ENCODE results near the gene THAP7.

THAP7 gene

GRCh38 chr22:21038405-21038804 is 36.5 kb upstream of the THAP7 start:
- no peaks in the 10 kb centered on the region for H3K9me3 ChIP-seq (ENCODE audit: insufficient read depth, low read length)
- TF ChIP-seq EZH2phosphoT487 (IDR thresholded peaks at IDR 0.05; ENCODE audit: low read depth) = no peak
- TF ChIP-seq, protein P1, sequence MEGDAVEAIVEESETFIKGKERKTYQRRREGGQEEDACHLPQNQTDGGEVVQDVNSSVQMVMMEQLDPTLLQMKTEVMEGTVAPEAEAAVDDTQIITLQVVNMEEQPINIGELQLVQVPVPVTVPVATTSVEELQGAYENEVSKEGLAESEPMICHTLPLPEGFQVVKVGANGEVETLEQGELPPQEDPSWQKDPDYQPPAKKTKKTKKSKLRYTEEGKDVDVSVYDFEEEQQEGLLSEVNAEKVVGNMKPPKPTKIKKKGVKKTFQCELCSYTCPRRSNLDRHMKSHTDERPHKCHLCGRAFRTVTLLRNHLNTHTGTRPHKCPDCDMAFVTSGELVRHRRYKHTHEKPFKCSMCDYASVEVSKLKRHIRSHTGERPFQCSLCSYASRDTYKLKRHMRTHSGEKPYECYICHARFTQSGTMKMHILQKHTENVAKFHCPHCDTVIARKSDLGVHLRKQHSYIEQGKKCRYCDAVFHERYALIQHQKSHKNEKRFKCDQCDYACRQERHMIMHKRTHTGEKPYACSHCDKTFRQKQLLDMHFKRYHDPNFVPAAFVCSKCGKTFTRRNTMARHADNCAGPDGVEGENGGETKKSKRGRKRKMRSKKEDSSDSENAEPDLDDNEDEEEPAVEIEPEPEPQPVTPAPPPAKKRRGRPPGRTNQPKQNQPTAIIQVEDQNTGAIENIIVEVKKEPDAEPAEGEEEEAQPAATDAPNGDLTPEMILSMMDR (IDR thresholded peaks at IDR 0.05; ENCODE audit: low read depth, low read length) = no peak
- no peak overlapping the region for H2AFZ ChIP-seq (ENCODE audit: low read depth, low read length)
- no peaks in the 10 kb centered on the region for H3K36me3 ChIP-seq (replicated peaks; ENCODE audit: low read depth, low read length)
- no peak overlapping the region for H3K4me2 ChIP-seq (ENCODE audit: low read length)
- no peak overlapping the region for H3K4me3 ChIP-seq (ENCODE audit: low read length)
- H4K20me1 ChIP-seq (ENCODE audit: insufficient read depth, low read length) = no peaks in the 10 kb centered on the region
- H3K27me3 ChIP-seq (ENCODE audit: low read depth, low read length) = peaks cover 17% of the 10 kb centered on the region
- H3K27ac ChIP-seq (ENCODE audit: low read length) = no peak overlapping the region
- no peaks in the 10 kb centered on the region for H3K79me2 ChIP-seq (ENCODE audit: low read length)
- no peak overlapping the region for H3K9ac ChIP-seq (ENCODE audit: low read length)
- peaks cover 11% of the 10 kb centered on the region for H3K4me1 ChIP-seq (ENCODE audit: low read length)

DNA sequence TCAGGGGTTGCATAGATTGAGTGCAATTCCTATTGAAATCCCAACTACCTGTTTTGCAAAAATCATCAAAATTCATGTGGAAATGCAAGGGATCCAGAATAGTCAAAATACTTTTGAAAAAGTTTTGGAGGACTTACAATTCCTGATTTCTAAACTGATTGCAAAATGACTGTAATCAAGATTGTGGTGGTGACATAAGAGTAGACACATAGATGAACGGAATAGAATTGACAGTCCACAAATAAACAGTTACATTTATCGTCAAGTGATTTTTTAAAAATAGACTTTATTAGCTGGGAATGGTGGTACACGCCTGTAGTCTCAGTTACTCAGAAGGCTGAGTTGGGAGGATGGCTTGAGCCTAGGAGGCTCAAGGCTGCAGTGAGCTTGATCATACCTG is 33.1 kb upstream of the THAP7 start:
- Histone ChIP-seq H3K4me1 (ENCODE audit: low read length) (peaks cover 11% of the 10 kb centered on the region), H2AFZ (ENCODE audit: low read depth, low read length) (no peak overlapping the region), H3K9ac (ENCODE audit: low read length) (no peak overlapping the region), H3K79me2 (ENCODE audit: low read length) (no peaks in the 10 kb centered on the region), H4K20me1 (ENCODE audit: insufficient read depth, low read length) (no peaks in the 10 kb centered on the region), H3K9me3 (ENCODE audit: insufficient read depth, low read length) (no peaks in the 10 kb centered on the region), H3K4me2 (ENCODE audit: low read length) (no peak overlapping the region), H3K36me3 (replicated peaks; ENCODE audit: low read depth, low read length) (no peaks in the 10 kb centered on the region), H3K4me3 (ENCODE audit: low read length) (no peak overlapping the region), H3K27ac (ENCODE audit: low read length) (no peak overlapping the region), H3K27me3 (ENCODE audit: low read depth, low read length) (0 out of 2 replicates have a peak, but pooled peaks cover 10% of the 10 kb centered on the region)
- TF ChIP-seq, protein P1 (IDR thresholded peaks at IDR 0.05; ENCODE audit: low read depth, low read length) = no peak
- TF ChIP-seq EZH2phosphoT487 (IDR thresholded peaks at IDR 0.05; ENCODE audit: low read depth) = no peak

DNA sequence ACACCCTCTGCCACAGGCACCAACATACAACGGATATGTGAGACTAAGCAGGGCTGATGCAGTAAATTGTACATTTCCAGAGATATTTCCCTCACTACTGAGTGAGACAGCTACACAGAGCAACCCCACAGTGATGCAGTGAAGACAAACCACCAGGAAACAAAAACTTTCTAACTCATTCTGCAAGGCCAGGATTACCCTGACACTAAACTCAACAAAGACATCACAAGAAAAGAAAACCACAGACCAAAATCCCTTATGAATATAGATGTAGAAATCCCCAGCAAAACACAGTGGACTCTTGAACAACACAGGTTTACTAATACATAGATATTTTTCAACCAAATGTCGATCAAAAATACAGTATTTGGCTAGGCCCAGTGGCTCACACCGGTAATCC is 32.0 kb upstream of the THAP7 start:
- H3K9ac ChIP-seq (ENCODE audit: low read length) = no peak overlapping the region
- H3K27me3 ChIP-seq (ENCODE audit: low read depth, low read length) = 0 out of 2 replicates have a peak, but pooled peaks cover 10% of the 10 kb centered on the region
- no peaks in the 10 kb centered on the region for H3K36me3 ChIP-seq (replicated peaks; ENCODE audit: low read depth, low read length)
- no peak overlapping the region for H3K4me2 ChIP-seq (ENCODE audit: low read length)
- H4K20me1 ChIP-seq (ENCODE audit: insufficient read depth, low read length) = no peaks in the 10 kb centered on the region
- H3K79me2 ChIP-seq (ENCODE audit: low read length) = no peaks in the 10 kb centered on the region
- no peak overlapping the region for H3K27ac ChIP-seq (ENCODE audit: low read length)
- H2AFZ ChIP-seq (ENCODE audit: low read depth, low read length) = no peak overlapping the region
- H3K9me3 ChIP-seq (ENCODE audit: insufficient read depth, low read length) = no peaks in the 10 kb centered on the region
- no peak overlapping the region for H3K4me3 ChIP-seq (ENCODE audit: low read length)
- peaks cover 11% of the 10 kb centered on the region for H3K4me1 ChIP-seq (ENCODE audit: low read length)
- TF ChIP-seq, protein P1 (IDR thresholded peaks at IDR 0.05; ENCODE audit: low read depth, low read length) = no peak
- TF ChIP-seq EZH2phosphoT487 (IDR thresholded peaks at IDR 0.05; ENCODE audit: low read depth) = no peak

DNA sequence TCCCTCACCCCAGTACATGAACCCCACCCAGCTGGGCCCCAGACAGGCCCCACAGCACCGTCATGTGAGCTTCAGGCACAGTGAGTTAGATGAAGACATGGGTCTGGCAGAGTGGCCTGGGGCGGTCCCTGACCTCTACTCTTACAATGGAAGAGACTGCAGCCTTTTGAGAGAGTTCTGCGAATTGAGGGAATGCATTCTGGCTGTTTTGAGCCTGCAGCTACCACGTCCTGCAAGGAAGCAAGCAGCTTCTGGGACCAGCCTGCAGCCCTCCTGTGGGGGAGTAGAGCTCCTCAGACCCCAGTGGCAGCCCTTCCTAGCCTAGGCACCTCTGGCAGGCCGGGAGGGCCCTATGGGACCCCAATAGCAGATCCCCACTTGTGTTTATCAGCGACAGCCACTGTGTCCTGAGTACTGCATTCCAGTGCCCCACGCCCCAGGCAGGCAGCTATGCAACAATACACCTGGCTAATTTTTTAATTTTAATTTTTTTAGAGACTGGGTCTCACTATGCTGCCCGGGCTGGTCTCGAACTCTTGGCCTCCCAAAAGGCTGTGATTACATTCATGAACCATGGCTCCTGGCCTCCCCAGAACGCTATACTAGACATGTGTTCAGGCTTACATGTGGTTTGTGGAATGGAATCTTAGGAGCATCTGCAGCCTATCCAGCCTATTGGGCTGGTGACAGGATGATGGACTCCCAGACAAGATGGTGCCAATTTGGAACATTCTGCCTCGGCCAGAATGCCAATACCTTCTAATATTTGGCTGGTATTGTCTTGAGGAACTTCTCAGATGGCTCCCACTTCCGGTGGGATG is 31.2 kb upstream of the THAP7 start:
- no peak overlapping the region for H2AFZ ChIP-seq (ENCODE audit: low read depth, low read length)
- TF ChIP-seq EZH2phosphoT487 (IDR thresholded peaks at IDR 0.05; ENCODE audit: low read depth) = no peak
- TF ChIP-seq, protein P1 (IDR thresholded peaks at IDR 0.05; ENCODE audit: low read depth, low read length) = no peak
- H3K27ac ChIP-seq (ENCODE audit: low read length) = no peak overlapping the region
- no peaks in the 10 kb centered on the region for H4K20me1 ChIP-seq (ENCODE audit: insufficient read depth, low read length)
- H3K27me3 ChIP-seq (ENCODE audit: low read depth, low read length) = 0 out of 2 replicates have a peak, but pooled peaks cover 7% of the 10 kb centered on the region
- H3K9ac ChIP-seq (ENCODE audit: low read length) = no peak overlapping the region
- no peak overlapping the region for H3K4me3 ChIP-seq (ENCODE audit: low read length)
- no peak overlapping the region for H3K4me2 ChIP-seq (ENCODE audit: low read length)
- H3K9me3 ChIP-seq (ENCODE audit: insufficient read depth, low read length) = no peaks in the 10 kb centered on the region
- H3K36me3 ChIP-seq (replicated peaks; ENCODE audit: low read depth, low read length) = no peaks in the 10 kb centered on the region
- H3K79me2 ChIP-seq (ENCODE audit: low read length) = no peaks in the 10 kb centered on the region
- peaks cover 11% of the 10 kb centered on the region for H3K4me1 ChIP-seq (ENCODE audit: low read length)
